BE2C (cell line): Measurements from ENCODE around the gene NRXN3.

Experiments
- DNase-seq: peaks from one replicate; pipeline ENCODE4 v3.0.0-alpha.2; 2020
- H3K27me3 ChIP-seq: fragments of 250-450 bp; sonication (Bioruptor Pico); 2 replicates; pipeline ENCODE4 v1.5.1; 2020; ENCODE audit warnings: mild to moderate bottlenecking
- H3K36me3 ChIP-seq: fragments of 250-450 bp; sonication (Bioruptor Pico); 2 replicates; pipeline ENCODE4 v1.5.1; 2020; ENCODE audit warnings: mild to moderate bottlenecking
- H3K4me1 ChIP-seq: fragments of 250-450 bp; sonication (Bioruptor Pico); 2 replicates; pipeline ENCODE4 v1.5.1; 2020
- H3K4me3 ChIP-seq: 2 replicates; pipeline ENCODE4 v1.5.1; 2011; ENCODE audit warnings: low read depth, low read length
- H3K9me3 ChIP-seq: fragments of 250-450 bp; sonication (Bioruptor Pico); 2 replicates; pipeline ENCODE4 v1.5.1; 2020
- TF ChIP-seq, protein P1 (sequence below): IDR thresholded peaks from 2 replicates; pipeline ENCODE4 v1.5.1; 2012; ENCODE audit warnings: mild to moderate bottlenecking, low read depth, low read length

NRXN3 gene

DNA sequence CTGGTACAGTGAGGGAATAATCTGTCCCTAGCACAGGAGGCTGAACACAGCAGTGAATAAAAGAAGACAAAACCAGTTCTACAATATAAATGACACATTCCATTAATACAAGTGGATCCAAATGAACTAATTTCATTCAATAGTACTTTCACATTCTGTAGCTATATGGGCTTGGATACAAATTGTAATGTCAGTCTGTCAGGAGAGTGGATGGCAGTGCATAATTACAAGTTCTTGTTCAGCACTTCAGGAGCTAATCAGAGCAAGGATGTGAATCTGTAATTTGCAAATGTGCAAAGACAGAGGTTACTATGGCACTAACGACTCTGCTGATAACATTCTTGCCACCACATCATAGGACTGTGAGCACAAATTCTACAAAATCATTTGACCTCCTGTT lies 1343.3 kb downstream of the NRXN3 start:
- Histone ChIP-seq H3K27me3 (no peaks in the 10 kb centered on the region), H3K4me1 (no peaks in the 10 kb centered on the region), H3K36me3 (no peaks in the 10 kb centered on the region), H3K9me3 (no peaks in the 10 kb centered on the region), H3K4me3 (no peak overlapping the region)
- TF ChIP-seq, protein P1, sequence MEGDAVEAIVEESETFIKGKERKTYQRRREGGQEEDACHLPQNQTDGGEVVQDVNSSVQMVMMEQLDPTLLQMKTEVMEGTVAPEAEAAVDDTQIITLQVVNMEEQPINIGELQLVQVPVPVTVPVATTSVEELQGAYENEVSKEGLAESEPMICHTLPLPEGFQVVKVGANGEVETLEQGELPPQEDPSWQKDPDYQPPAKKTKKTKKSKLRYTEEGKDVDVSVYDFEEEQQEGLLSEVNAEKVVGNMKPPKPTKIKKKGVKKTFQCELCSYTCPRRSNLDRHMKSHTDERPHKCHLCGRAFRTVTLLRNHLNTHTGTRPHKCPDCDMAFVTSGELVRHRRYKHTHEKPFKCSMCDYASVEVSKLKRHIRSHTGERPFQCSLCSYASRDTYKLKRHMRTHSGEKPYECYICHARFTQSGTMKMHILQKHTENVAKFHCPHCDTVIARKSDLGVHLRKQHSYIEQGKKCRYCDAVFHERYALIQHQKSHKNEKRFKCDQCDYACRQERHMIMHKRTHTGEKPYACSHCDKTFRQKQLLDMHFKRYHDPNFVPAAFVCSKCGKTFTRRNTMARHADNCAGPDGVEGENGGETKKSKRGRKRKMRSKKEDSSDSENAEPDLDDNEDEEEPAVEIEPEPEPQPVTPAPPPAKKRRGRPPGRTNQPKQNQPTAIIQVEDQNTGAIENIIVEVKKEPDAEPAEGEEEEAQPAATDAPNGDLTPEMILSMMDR: no peak
- no peak for DNase-seq

DNA sequence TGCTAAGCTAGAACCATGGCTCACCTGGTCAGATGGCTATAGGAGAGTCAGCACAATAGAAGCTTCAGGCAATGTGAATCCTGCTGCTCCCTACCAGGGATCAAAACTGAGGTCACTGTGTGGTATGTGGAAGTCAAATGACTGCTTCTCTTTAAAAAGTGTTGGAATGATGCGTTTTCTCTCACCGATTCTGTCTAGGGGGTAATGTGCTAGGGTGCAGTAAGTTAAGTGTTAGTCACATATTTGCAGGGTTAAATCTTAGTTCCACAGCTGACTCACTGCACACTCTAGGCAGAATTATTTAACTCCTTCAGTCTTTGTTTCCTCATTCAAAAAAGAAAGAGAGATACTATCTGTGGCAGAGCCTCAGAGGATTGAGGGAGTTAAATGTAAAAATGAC lies 1344.5 kb downstream of the NRXN3 start:
- TF ChIP-seq, protein P1: no peak
- DNase-seq: no peak
- Histone ChIP-seq H3K36me3 (no peaks in the 10 kb centered on the region), H3K27me3 (no peaks in the 10 kb centered on the region), H3K4me1 (no peaks in the 10 kb centered on the region), H3K4me3 (no peak overlapping the region), H3K9me3 (no peaks in the 10 kb centered on the region)

- Histone ChIP-seq H3K4me3 (no peak overlapping the region), H3K27me3 (no peaks in the 10 kb centered on the region), H3K9me3 (no peaks in the 10 kb centered on the region), H3K36me3 (no peaks in the 10 kb centered on the region), H3K4me1 (no peaks in the 10 kb centered on the region)
- DNase-seq: no peak
- TF ChIP-seq, protein P1: no peak
Observed at GRCh38 chr14:79515158-79515557, 1345.0 kb downstream of the NRXN3 start.

DNA sequence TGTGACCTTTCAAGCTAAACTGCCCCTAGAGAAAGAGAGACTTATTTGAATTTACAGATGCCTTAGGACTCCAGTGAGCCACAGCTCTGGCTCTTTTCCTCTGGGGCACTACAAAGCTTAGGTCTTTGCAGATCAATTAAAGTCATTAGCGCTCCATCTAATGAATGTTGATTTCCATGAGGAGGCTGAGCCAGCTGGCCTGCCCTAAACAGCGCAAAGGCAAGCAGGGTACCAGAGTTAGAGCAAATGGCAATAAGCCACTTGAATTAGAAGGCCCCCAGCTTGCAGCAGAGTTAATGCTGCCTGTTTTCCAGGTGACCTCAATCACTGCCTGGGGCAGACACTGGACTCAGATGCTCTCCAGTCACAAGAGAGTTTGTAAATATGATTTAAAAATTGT lies 1345.8 kb downstream of the NRXN3 start:
- Histone ChIP-seq H3K36me3 (no peaks in the 10 kb centered on the region), H3K9me3 (no peaks in the 10 kb centered on the region), H3K4me3 (no peak overlapping the region), H3K4me1 (no peaks in the 10 kb centered on the region), H3K27me3 (no peaks in the 10 kb centered on the region)
- DNase-seq: no peak
- TF ChIP-seq, protein P1: no peak

- TF ChIP-seq, protein P1: no peak
- Histone ChIP-seq H3K4me1 (no peaks in the 10 kb centered on the region), H3K27me3 (no peaks in the 10 kb centered on the region), H3K9me3 (no peaks in the 10 kb centered on the region), H3K36me3 (no peaks in the 10 kb centered on the region), H3K4me3 (no peak overlapping the region)
- DNase-seq: no peak
Observed at GRCh38 chr14:79525416-79525815, 1355.2 kb downstream of the NRXN3 start.

- Histone ChIP-seq H3K4me3 (no peak overlapping the region), H3K27me3 (no peaks in the 10 kb centered on the region), H3K36me3 (no peaks in the 10 kb centered on the region), H3K9me3 (no peaks in the 10 kb centered on the region), H3K4me1 (no peaks in the 10 kb centered on the region)
- no peak for DNase-seq
- TF ChIP-seq, protein P1: no peak
Observed at GRCh38 chr14:79528828-79529416, 1358.7 kb downstream of the NRXN3 start.
